ENCODE measurements around the gene ACOX1.

The ACOX1 gene

GRCh38 chr17:75899353-75899752, 79.6 kb downstream of the ACOX1 start:
- Histone ChIP-seq H3K36me3 (peaks cover 59% of the 10 kb centered on the region), H3K27ac (no peak overlapping the region)
- no peak for DNase-seq

GRCh38 chr17:75898791-75899190, 80.2 kb downstream of the ACOX1 start:
- no peak for TF ChIP-seq CTCF (IDR thresholded peaks at IDR 0.05; ENCODE audit: low read depth, low read length)
- Histone ChIP-seq H3K36me3 (peaks cover 59% of the 10 kb centered on the region), H3K27me3 (ENCODE audit: insufficient read depth, low read depth, severe bottlenecking) (no peaks in the 10 kb centered on the region), H3K9me3 (ENCODE audit: severe bottlenecking) (no peaks in the 10 kb centered on the region), H3K4me3 (ENCODE audit: low read depth, low read length) (no peak overlapping the region), H3K27ac (no peak overlapping the region)
- no peak for DNase-seq

More at GRCh38 chr17:75899353-75899752, 79.6 kb downstream of the ACOX1 start:
- TF ChIP-seq CTCF (IDR thresholded peaks at IDR 0.05; ENCODE audit: low read depth, low read length) = no peak
- no peaks in the 10 kb centered on the region for H3K9me3 ChIP-seq (ENCODE audit: severe bottlenecking)
- no peaks in the 10 kb centered on the region for H3K27me3 ChIP-seq (ENCODE audit: insufficient read depth, low read depth, severe bottlenecking)
- no peak overlapping the region for H3K4me3 ChIP-seq (ENCODE audit: low read depth, low read length)

- Histone ChIP-seq H3K9me3 (ENCODE audit: severe bottlenecking) (no peaks in the 10 kb centered on the region), H3K4me3 (ENCODE audit: low read depth, low read length) (no peak overlapping the region), H3K27ac (peak overlapping the region; percentile 96; the same call in 1 of the 2 replicates), H3K27me3 (ENCODE audit: insufficient read depth, low read depth, severe bottlenecking) (no peaks in the 10 kb centered on the region), H3K36me3 (peaks cover 56% of the 10 kb centered on the region)
- TF ChIP-seq CTCF (IDR thresholded peaks at IDR 0.05; ENCODE audit: low read depth, low read length) = no peak
- DNase-seq = no peak
Measured at GRCh38 chr17:75898065-75898464, 80.9 kb downstream of the ACOX1 start.

- Histone ChIP-seq H3K9me3 (ENCODE audit: severe bottlenecking) (no peaks in the 10 kb centered on the region), H3K27ac (peak overlapping the region; percentile 96), H3K36me3 (peaks cover 50% of the 10 kb centered on the region), H3K4me3 (ENCODE audit: low read depth, low read length) (peak overlapping the region; percentile 24; the same call in 1 of the 2 replicates), H3K27me3 (ENCODE audit: insufficient read depth, low read depth, severe bottlenecking) (no peaks in the 10 kb centered on the region)
- no peak for TF ChIP-seq CTCF (IDR thresholded peaks at IDR 0.05; ENCODE audit: low read depth, low read length)
- no peak for DNase-seq
Measured at GRCh38 chr17:75897160-75898019, 81.6 kb downstream of the ACOX1 start.

- peak; percentile 39; the same call in 1 of the 2 replicates for TF ChIP-seq CTCF (IDR thresholded peaks at IDR 0.05; ENCODE audit: low read depth, low read length)
- Histone ChIP-seq H3K4me3 (ENCODE audit: low read depth, low read length) (peak within 1 kb of the TSS; percentile 69), H3K36me3 (peaks cover 48% of the 10 kb centered on the region), H3K9me3 (ENCODE audit: severe bottlenecking) (no peaks in the 10 kb centered on the region), H3K27ac (peak within 1 kb of the TSS; percentile 96), H3K27me3 (ENCODE audit: insufficient read depth, low read depth, severe bottlenecking) (no peaks in the 10 kb centered on the region)
- peak; percentile 91 for DNase-seq
Measured at GRCh38 chr17:75896415-75897159, 82.4 kb downstream of the ACOX1 start, which contains the start of gene TRIM65. TRIM65 (minus strand) TSS chr17:75896951; CDS start chr17:75896937, 14 bp downstream.

Measured in WERI-Rb-1 (cell line).